ENCODE measurements around the gene KL.

KL gene

DNA sequence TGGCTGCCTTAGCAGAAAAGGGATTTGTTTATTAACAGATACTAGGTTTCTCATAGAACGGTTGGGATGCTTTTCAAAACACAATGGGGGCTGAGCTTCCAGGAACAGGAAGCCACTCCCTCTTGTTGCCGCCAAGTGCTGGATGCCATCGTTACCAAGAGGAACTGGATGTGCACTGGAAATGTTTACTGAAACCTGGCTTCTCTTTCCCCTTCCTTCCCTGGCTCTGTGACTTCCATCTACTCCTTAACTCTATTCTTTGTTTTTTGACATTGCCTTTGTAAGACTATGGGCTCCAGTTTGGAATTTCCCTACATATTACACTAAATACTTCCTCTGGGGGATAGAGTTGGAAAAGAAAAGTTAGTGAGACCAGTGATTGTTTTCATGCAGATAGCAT is 11.7 kb upstream of the KL start:
- no peak for DNase-seq (ENCODE audit: low spot score)

DNA sequence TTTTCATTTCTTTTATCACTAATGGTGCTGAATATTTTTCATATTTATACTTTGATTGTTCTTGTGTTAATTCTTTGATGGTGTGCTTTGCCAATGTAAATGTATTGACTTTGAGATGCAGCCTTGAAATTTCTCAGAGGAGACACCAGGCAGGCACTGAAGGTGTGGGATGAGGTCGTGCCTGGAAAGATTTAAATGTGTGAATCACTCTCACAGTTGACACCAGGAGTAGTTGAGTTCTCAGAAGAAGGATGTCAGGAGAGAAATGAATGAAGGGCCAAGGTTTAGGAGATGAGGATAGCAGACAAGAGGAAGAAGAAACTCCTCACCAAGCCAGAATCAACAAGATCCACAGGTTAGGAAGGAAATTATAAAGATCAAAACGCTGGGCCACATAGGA is 10.1 kb upstream of the KL start:
- no peak for DNase-seq (ENCODE audit: low spot score)

DNA sequence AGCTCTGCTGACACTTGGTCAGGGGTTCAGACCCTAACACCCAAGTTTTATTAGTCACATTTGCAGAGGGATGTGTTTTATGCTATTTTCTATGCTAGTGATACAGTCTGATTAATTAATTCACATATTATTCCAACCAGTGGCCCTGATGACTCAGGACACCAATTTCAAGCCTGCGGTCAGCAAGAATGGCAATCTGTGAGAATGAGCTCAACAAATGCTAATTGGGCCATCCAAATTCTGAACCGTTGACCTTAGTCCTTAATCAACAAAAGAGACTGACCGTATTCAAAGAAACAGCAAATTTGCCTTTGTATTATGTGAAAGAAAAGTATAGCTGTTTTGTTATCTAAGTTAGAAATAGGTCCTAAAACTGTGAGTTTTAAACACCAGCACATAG is 9.6 kb upstream of the KL start:
- DNase-seq (ENCODE audit: low spot score), result no peak

DNA sequence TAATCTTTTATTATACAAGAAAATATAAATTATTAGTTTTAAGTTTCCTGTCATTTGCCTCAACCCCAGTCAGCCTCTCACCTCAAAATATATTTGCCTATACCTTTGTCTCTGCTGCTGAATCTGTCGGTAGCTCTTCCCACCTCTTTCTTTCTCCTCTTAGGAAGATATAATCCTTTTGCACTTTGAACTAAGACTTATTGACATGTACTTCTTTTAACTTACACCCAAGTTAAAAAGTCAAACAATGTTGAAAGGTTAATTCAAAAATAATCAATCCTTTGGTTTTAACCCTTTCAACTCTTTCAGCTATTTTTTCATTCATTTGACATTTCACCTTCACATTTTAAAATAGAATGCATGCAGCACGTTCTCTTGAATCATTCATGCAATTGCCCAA is 9.0 kb upstream of the KL start:
- no peak for DNase-seq (ENCODE audit: low spot score)

DNA sequence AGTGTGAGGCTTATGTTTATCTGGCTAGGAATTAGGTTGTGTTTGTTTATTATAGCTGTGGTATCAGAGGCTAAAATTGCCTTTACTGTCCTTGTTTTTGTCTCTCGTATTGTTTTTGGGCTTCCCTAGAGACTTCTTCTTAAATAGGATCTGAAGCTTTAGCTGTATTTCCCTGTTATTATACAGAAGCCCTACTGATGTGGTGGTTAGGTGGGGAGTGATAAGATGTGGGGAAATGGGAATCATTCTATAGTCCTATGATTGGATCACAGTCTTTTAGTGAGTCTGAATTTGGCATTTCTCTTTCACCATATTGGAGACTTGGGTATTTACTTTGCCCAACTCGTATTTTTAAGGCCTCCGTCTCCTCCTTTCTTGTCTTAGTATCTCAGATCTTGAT is 8.3 kb upstream of the KL start:
- DNase-seq (ENCODE audit: low spot score), result no peak

DNA sequence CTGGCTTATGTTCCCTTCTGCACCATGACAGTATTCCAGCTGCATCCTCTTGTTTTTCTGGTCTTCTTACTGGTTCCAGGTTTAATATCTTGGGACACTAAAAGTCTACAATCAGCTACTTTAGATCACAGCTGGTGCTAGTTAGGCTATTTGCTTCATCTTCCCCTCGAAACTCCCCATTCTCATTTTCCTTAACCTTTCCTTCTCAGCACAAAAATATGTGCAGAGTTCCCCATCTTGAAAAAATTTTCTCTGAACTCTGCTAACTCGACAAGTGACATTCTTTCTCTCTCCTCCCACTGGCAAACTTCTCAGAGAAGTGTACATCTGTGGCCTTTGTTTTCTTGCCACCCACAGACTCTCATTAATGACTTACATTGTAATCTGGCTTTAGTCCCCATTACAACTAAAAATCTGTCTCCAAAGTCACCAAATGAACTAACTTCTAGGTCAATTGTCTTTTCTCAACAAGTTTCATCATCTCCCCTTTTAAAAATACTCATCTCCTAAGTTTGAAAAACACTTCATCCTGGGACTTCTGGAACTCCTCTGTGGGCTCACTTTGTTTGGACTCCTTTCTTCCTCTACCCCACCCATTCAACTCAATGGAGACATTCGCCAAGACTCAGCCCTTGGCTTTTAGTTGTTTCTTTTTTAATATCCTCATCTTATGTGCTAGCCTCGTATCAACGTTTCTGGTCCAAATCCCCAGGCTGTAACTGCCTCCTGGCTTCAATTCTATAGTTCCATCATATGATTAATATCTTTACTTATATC is 7.1 kb upstream of the KL start:
- no peak for DNase-seq (ENCODE audit: low spot score)

DNA sequence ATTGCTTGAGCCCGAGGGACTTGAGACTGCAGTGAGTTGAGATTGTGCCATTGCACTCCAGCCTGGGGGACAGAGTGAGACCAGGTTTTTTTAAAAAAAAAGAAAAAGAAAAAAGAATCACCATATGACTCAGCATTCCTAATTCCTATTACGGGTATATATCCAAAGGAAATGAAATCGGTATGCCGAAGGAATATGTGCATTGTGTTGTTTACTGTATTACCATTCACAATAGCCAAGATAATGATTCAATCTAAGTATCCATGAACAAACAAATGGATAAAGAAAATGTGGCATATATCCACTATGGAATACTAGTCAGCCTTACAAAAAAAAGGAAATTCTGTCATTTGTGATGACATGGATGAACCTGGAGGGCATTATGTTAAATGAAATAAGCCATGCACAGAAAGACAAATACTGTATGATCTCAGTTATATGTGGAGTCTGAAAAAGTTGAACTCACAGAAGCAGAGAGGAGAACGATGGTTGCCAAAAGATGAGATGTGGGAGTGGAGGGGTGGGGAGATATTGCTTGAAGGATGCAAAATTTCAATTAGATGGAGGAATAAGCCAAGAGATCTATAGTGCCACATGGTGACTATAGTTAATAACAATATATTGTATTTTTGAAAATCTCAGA is 4.3 kb upstream of the KL start:
- no peak for DNase-seq (ENCODE audit: low spot score)

DNA sequence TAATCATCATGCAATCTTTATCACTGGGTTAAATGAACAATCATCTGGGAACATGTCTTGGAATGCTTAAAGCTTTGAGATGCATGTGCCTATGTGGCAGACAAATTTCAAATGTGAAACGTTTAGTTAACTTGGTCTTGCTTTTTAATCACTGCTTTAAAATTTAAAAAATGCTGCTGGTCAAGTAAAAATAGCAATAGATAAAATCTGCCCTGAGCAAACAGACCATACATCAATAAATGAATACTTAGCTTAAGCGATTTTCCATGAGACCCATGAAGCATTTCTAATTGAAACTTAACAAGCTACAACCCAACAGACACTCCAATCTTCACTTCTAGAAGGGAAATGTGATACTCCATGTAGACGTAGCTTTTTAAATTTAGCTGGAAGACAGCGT is 1.9 kb upstream of the KL start:
- DNase-seq (ENCODE audit: low spot score), result no peak

DNA sequence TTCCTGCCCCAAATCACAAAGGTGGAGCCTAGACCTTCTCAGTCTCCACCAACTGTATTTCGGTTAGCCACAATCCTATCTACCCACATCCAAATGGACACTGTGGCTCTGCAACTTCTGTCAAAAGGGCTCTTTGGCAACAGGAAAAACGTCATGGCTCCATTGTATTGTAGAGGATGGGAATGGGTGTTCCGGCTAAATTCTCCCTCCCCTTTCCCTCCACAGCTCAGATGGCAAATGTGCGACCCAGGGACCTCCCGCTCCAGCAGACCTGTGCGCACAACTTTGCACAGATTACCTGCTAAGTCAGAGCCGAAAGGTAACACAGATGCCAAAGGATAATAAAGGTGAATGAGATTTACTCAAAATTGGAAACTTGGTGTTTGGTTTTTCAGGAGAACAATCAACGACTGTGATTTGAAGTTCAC is 968 bp upstream of the KL start:
- no peak for DNase-seq (ENCODE audit: low spot score)

DNA sequence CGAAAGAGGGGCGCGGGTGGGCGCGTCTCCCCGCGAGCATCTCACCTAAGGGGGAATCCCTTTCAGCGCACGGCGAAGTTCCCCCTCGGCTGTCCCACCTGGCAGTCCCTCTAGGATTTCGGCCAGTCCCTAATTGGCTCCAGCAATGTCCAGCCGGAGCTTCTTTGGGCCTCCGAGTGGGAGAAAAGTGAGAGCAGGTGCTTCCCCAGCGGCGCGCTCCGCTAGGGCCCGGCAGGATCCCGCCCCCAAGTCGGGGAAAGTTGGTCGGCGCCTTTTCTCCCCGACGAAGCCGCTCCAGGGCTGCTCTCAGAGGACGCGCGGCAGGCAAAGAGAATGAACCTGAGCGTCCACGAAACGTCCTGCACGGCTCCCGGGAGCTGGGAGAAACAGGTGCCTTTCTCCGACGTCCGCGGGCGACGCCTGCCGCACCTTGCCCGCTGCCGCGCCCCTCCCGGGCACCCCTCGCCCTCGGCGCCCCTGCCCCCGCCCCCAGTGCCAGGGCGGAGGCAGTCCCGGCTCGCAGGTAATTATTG is 366 bp upstream of the KL start:
- DNase-seq (ENCODE audit: low spot score), result no peak

DNA sequence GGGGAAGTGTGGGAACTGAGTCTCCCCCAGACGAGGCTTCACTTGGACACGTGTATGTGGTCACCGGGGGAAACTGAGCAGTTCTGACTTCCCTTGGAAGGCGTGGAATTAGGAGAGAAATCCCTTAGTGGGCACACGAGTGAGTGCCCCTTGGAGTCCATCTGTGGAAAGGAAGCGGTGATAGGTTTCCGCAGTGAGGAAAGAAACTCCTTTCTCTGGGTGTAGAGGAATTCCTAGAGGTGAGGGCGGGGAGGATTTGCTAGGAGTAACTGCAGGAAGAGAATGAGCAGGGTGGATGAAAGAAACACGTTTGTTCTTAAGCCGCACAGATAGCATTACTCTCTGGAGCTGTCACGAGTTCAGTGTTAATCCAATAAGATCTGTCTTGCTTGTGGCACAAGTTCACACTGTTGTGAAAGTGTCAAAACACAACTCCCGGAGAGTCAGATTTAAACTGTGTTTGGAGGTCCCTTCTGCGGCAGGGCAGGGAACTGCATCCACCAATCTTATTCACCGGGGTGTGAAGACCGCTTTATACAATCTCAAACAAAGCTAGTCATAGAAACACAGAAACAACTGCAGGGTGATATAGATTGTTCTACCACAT is 1.2 kb downstream of the KL start:
- DNase-seq (ENCODE audit: low spot score), result no peak

DNA sequence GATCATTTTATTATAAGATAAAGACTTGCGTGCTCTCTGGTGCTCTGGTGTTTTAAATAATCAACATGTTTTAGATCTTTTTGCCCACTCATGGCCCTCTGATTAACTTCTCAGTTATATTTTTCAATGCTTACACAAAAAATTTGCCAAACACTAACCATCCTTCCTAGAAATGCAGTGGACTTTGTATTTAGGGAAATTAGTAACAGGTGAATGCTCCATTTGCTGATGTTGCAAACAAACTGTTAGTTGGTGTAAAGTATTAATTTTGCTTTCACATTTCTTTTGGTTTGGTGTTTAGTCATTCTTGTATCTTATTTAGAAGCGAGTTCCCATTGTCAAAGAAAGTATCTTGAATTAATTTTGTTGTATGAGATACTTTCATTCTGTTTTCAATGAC is 2.7 kb downstream of the KL start:
- no peak for DNase-seq (ENCODE audit: low spot score)

DNA sequence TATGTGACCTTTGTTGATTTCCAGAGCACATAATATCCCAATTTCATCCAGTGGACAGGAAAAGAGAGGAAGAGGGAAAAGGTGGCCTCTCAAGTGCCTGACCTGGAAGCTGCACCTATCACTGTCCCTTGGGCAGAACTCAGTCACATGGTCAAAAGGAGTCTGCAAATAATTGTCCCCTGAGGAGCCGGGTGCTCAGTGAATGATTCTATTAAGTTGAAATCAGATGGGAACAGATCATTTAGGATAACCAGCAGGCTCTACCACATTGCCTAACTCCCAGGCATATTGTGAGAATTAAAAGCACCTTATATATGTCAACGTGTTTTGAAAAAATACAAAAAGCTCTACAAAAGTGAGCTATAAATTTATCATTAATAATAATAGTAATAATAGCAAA is 6.8 kb downstream of the KL start:
- no peak for DNase-seq (ENCODE audit: low spot score)

DNA sequence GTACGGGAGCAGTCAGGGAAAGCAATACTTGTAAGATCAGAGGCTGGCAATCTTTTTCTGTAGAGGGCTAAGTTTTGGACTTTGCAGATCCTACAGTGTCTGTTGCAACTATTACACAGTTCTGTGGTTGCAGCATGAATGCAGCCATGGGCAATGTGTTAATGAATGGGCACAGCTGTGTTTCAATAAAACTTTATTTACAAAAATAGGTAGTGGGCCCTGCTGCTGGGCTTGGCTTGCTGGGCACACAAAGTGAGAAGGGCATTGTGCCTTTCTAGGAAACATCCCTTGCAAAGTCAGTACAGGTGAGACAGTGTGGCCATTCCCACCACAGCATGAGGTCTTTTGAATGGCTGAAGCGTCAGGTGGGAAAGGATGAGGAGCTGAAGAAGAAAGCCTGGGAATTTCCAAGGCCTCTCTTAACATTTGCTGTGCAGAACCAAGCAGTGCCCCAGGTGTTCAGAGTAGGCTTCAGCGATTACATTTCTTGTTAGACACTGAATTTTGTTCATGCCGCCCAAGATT is 9.1 kb downstream of the KL start:
- DNase-seq (ENCODE audit: low spot score), result no peak

DNA sequence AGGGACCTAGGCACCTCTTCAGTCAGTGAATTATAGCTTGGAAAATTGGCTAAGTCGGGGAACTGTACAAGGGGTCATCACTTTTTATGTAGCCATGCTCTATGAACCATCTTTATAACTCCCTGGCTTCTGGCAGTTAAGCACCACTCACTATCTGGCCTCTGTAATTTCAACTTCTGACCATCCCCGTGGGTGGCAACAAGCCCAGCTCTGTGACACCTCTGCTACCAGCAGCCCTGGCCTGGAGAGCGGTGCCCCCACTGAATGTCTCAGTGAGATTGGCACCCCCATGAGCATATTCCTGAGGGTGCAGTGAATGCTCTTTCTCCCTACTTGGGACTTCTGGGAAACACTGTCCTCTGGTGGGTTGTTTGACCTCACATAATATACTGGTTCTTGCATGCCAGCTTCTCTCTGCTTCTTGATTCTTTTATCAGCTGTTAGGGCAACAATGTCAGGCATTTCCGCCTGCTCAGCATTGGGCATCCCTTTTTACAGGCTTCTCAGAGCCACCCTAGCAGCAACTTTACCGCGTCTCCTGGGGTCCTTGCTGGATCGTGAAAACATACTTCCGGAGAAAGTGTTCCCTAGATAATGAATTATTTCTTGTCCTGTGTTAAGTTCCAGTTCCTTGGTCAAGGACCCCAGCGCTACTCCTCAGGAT is 10.4 kb downstream of the KL start:
- no peak for DNase-seq (ENCODE audit: low spot score)

DNA sequence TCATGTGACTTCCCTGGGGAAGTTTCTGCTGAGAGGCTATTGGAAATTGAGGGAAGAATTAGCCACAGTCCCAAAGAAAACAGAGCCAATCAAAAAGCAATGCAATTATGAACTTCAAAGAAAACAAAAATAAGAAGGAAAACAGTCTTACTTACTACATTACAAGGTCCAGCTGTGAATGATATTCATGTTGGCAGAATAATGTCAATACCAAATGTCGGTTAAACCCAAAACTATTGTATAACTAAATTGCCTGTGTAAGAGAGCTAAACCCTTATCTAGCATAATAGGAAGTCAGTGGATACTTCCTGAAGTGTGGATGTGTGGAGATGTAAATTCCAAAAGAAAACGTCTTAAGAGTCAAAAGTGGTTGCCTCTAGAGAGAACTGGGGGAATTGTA is 12.4 kb downstream of the KL start:
- no peak for DNase-seq (ENCODE audit: low spot score)

DNA sequence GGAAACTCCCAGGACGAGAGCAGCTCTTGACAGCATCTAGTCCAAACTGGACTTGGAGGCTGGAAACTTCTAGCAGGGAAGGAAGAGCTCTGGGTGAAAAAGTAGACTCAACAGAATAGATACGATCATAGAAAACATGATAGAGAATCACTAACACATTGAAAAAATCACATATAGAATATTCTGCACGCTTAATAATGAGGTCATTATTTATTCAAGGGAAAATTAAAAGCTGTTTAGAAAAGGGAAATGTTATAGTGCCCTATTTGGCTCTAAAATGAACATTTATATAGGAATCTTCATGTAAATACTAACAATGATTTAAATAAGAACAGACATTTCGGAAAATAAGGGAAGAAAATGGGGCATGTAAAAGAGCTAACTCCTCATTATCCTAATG is 15.1 kb downstream of the KL start:
- no peak for DNase-seq (ENCODE audit: low spot score)

DNA sequence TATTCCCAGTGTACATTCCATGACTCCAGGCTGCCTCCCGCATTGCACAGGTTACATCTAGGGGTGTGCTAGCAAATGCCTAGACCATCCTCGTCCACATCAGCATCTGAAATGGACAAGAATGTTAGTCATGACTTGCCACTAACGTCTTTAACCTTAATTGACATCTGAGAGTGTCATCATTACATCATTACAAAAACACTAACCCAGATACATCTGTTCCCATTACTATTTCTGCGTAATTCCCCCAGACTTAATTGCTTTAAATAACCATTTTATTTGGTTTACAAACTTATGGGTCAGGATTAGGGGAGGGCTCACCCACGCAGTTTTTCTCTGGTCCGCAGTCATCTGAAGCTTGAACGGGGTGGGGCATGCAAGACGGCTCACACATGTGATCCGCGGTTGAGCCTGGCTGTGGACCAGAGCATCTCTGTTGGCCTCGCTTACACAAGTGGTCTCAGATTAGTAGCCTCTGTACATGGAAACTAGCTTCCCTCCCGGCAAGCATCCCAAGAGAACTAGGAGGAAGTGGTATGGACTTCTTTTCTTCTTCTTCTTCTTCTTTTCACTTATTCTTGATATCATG is 15.9 kb downstream of the KL start:
- DNase-seq (ENCODE audit: low spot score), result no peak

DNA sequence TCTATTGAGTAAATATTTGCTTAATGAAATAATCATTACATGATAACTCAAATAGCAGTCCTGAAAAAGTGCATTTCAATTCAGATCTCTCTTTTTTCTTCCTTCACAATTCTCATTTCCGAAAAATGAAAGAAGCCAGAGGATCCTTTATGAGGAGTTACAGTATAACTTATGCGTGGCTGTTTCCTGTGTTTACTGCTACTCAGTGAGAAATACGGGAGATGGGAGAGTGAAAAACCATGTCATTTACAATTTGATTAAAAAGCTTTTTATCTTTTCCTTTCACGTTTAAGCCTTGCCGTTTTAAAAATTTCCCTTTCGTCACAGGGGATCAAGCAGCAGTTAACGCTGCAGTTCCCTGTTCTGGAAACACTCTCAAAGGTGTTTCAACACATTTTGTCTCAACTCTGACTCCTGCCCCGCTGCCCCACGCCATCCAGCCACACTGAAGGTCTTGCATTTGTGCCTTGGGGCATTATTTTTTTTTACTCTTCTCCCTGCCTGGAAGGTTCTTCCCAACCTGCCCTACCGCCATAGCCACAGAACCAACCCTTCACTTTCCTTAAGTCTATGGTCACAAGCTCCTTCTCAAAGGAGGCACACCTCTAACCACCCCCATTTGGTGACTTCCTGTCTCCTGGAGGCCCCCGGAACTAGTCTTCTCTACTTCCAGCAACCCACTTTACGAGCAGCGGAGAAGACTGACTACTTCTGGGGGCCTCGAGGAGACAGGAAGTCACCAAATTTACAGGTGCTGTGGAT is 17.0 kb downstream of the KL start:
- no peak for DNase-seq (ENCODE audit: low spot score)

DNA sequence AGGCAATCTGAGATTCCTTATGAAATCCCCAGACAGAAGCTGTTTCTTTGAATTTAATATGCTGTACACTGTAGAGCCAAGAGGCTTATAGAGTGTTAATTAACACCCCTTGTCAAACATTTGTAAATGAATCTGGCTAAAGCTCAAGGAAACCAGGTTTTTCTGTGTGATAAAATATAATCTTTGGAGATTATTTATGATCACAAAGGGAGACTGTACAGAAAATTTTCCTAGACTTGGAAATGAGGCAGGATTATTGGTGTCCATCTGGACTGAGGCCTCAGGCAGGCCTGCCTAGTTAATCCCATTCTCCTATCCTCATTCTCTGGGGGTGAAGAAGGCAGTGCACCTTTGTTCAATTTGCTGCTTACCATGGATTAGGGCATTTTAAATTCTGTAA is 17.8 kb downstream of the KL start:
- DNase-seq (ENCODE audit: low spot score), result no peak

DNA sequence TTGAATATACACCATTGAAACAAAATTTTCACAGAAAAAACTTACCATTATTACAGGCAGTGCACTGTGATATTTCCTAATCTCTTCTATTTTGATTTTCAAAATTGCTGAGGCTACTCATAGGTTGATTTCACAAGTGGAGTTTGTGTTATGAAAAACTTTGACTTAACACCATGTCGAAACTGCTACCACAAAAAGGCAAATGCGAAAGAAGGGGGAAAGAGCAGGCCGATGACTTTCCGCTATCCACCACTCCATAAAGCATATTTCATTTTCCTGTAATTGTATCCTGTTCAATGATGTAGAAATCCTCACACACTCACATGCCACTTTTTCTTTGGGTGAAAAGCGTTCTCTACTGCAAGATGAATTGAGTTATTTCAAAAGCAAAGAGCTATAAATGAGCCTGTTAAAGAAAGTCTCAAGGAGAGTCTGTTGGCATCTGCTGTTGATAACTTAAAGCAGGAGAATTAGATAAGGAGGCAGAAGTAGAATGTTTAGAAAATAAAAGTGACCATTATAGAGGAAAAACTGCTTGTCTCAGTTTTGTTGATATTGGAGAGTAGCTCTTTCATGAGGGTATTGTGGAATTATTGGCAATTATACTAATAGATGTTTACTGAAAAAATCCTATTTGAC is 18.8 kb downstream of the KL start:
- no peak for DNase-seq (ENCODE audit: low spot score)
